B cell (primary cell): ENCODE results near the gene OSBPL1A. TPM values are rescaled to one million over a fixed set of nuclear protein-coding genes. Genes with fewer than 3 reads are reported as not detected.

Experiments
- ATAC-seq: fragments of 200-7000 bp; cut with Tn5 transposase; one replicate; pipeline ENCODE4 v1.10.0; 2021; ENCODE audit warnings: low read depth, mild to moderate bottlenecking, moderate number of reproducible peaks, moderate library complexity
- CTCF ChIA-PET: fragments of 350-600 bp; sonication (Branson Sonifier 250); formaldehyde crosslinking; loops from one replicate; lab custom pipeline; 2021; ENCODE audit warnings: antibody characterized with exemption, inconsistent platforms; lab: Charles Lee
- POLR2A ChIA-PET: fragments of 350-600 bp; sonication (Branson Sonifier 250); formaldehyde crosslinking; loops from one replicate; lab custom pipeline; 2021; ENCODE audit warnings: antibody characterized with exemption; lab: Charles Lee
- DNase-seq: peaks from one replicate; pipeline ENCODE4 v3.0.0; 2013
- H2AFZ ChIP-seq: 2 replicates; pipeline ENCODE4 v1.6.1; 2012; ENCODE audit warnings: mild to moderate bottlenecking, low read depth, low read length; ENCODE audit not compliant: insufficient read depth, poor library complexity, severe bottlenecking
- H3K27ac ChIP-seq, 2 donors: 1 replicate in 1 of 2; 2 replicates in 1 of 2; pipeline ENCODE4 v1.5.1; 2012 to 2013; ENCODE audit warnings: low read length in 2 of 2, mild to moderate bottlenecking in 2 of 2, moderate library complexity in 1 of 2
- H3K27me3 ChIP-seq, 4 experiments: fragments of 200-600 bp in 1 of 4; sonication (generic) in 1 of 4; replicated peaks in 1 of 4; 1 replicate in 2 of 4; 2 replicates in 2 of 4; pipeline versions ENCODE4 v1.6.1 to v1.7.0; 2013 to 2016; ENCODE audit warnings: low read length in 3 of 4, mild to moderate bottlenecking in 2 of 4, mixed read lengths in 1 of 4, moderate library complexity in 1 of 4; ENCODE audit not compliant: insufficient read depth in 4 of 4, control insufficient read depth in 3 of 4; ENCODE audit errors: control extremely low read depth in 1 of 4
- H3K36me3 ChIP-seq, 2 experiments: replicated peaks in 1 of 2; 1 replicate in 1 of 2; 2 replicates in 1 of 2; pipeline versions ENCODE4 v1.6.1 to v1.7.1; 2013; ENCODE audit warnings: low read length in 1 of 2; ENCODE audit not compliant: insufficient read depth in 2 of 2, control insufficient read depth in 1 of 2; ENCODE audit errors: control extremely low read depth in 1 of 2, extremely low read depth in 1 of 2
- H3K4me1 ChIP-seq, 2 donors: fragments of 200-600 bp in 1 of 2; sonication (generic) in 1 of 2; 1 replicate in 1 of 2; 2 replicates in 1 of 2; pipeline versions ENCODE4 v1.5.1 to v1.6.1; 2013 to 2017; ENCODE audit warnings: low read length in 2 of 2; ENCODE audit not compliant: control insufficient read depth in 2 of 2, insufficient read depth in 2 of 2
- H3K4me2 ChIP-seq: replicated peaks from 2 replicates; pipeline ENCODE3; 2012; ENCODE audit warnings: mild to moderate bottlenecking, low read depth, low read length; ENCODE audit not compliant: poor library complexity, severe bottlenecking
- H3K4me3 ChIP-seq, 5 experiments: fragments of 200-600 bp in 1 of 5; sonication (generic) in 1 of 5; 1 replicate in 3 of 5; 2 replicates in 2 of 5; pipeline versions ENCODE4 v1.5.1 to v1.7.0; 2011 to 2016; ENCODE audit warnings: low read length in 4 of 5, mild to moderate bottlenecking in 4 of 5, low read depth in 2 of 5, control low read depth in 1 of 5, moderate library complexity in 1 of 5; ENCODE audit not compliant: insufficient read depth in 1 of 5; ENCODE audit errors: control extremely low read depth in 1 of 5, extremely low read depth in 1 of 5
- H3K79me2 ChIP-seq: fragments of 200-600 bp; sonication (generic); one replicate; pipeline ENCODE4 v1.6.0; 2016; ENCODE audit warnings: low read length; ENCODE audit not compliant: control insufficient read depth, insufficient read depth
- H3K9ac ChIP-seq: fragments of 200-600 bp; sonication (generic); 2 replicates; pipeline ENCODE4 v1.6.1; 2017; ENCODE audit warnings: mild to moderate bottlenecking, low read length, moderate library complexity
- H3K9me3 ChIP-seq, 3 donors: one replicate each; pipeline versions ENCODE4 v1.6.1 to v1.7.1; 2013; ENCODE audit warnings: low read length in 2 of 3; ENCODE audit not compliant: control insufficient read depth in 2 of 3, insufficient read depth in 1 of 3; ENCODE audit errors: control extremely low read depth in 1 of 3
- H4K20me1 ChIP-seq: 2 replicates; pipeline ENCODE4 v1.6.0; 2012; ENCODE audit warnings: mild to moderate bottlenecking, low read length; ENCODE audit not compliant: insufficient read depth, control insufficient read depth, poor library complexity, severe bottlenecking
- H3K27ac Mint-ChIP-seq: one replicate; pipeline ENCODE4 v1.8.0; 2021; ENCODE audit warnings: mixed read lengths
- H3K27me3 Mint-ChIP-seq: one replicate; pipeline ENCODE4 v1.8.0; 2021; ENCODE audit warnings: mixed read lengths
- H3K4me1 Mint-ChIP-seq: one replicate; pipeline ENCODE4 v1.8.0; 2021; ENCODE audit warnings: mixed read lengths
- H3K4me3 Mint-ChIP-seq: one replicate; pipeline ENCODE4 v1.8.0; 2021; ENCODE audit warnings: mixed read lengths
- H3K9me3 Mint-ChIP-seq: one replicate; pipeline ENCODE4 v1.8.0; 2022; ENCODE audit warnings: mixed read lengths; ENCODE audit not compliant: insufficient read depth
- CTCF ChIP-seq: fragments of 200-600 bp; IDR thresholded peaks from one replicate; pipeline ENCODE4 v1.8.0; 2022; ENCODE audit warnings: antibody characterized with exemption, mild to moderate bottlenecking
- EZH2 ChIP-seq: IDR thresholded peaks from 2 replicates; pipeline ENCODE4 v1.6.1; 2012; ENCODE audit warnings: borderline replicate concordance, low read depth, mild to moderate bottlenecking, moderate library complexity, low read length; ENCODE audit not compliant: insufficient read depth, poor library complexity, severe bottlenecking
- WGBS: methylation state at CpG from one replicate; pipeline ENCODE4 v1.1.5; 2013; ENCODE audit warnings: missing lambda C conversion rate; ENCODE audit not compliant: insufficient coverage; 5-methylcytosine and 5-hydroxymethylcytosine counted together
- intact Hi-C: fragments of 100-400 bp; cut with micrococcal nuclease; formaldehyde crosslinking; loops from one replicate; pipeline ENCODE4 v1.10.0; 2022
- polyA plus RNA-seq: library from polyadenylated mRNA; depleted of rRNA; stranded (reverse); fragments of >200 nt; gene quantifications from 2 replicates; pipeline ENCODE4 v1.2.3, GENCODE V29; 2012
- total RNA-seq, 2 donors: library from RNA; stranded (reverse); fragments of 120-200 nt in 1 of 2; gene quantifications; 1 replicate in 1 of 2; 2 replicates in 1 of 2; pipeline versions ENCODE4 v1.2.3 to v1.2.4, GENCODE V29; 2013 to 2022

Gene OSBPL1A
- total and polyA plus RNA-seq, 2 donors (not counting 1 experiment from before 2014, with no cell fraction given): 0.57 to 0.86 TPM

- H3K27ac Mint-ChIP-seq: no peak overlapping the region
- ATAC-seq (no peak), DNase-seq (no peak)
- H3K9ac ChIP-seq: no peak overlapping the region
- H3K79me2 ChIP-seq: no peaks in the 10 kb centered on the region
- no peaks in the 10 kb centered on the region for H3K9me3 Mint-ChIP-seq
- H4K20me1 ChIP-seq: no peaks in the 10 kb centered on the region
- POLR2A ChIA-PET: no interaction called here
- CTCF ChIA-PET: no interaction called here
- no peak overlapping the region for H3K4me3 ChIP-seq
- WGBS: no CpG with 5 or more reads among the region's 3 CpGs
- H3K4me2 ChIP-seq: no peak overlapping the region
- H3K4me1 Mint-ChIP-seq: no peaks in the 10 kb centered on the region
- intact Hi-C loops: no loop called here
- no peak overlapping the region for H3K27ac ChIP-seq
- H3K27me3 Mint-ChIP-seq: peaks cover 3% of the 10 kb centered on the region
- no peak overlapping the region for H3K4me3 Mint-ChIP-seq
- H3K9me3 ChIP-seq: no peaks in the 10 kb centered on the region
- H3K4me1 ChIP-seq: no peaks in the 10 kb centered on the region
- peaks cover 0 to 3% (median 0%) of the 10 kb centered on the region in 4 experiments for H3K27me3 ChIP-seq
- no peak for TF ChIP-seq CTCF
- no peaks in the 10 kb centered on the region for H3K36me3 ChIP-seq
- H2AFZ ChIP-seq: no peak overlapping the region
Measured at GRCh38 chr18:24246143-24246542, 151.5 kb downstream of the OSBPL1A start.

DNA sequence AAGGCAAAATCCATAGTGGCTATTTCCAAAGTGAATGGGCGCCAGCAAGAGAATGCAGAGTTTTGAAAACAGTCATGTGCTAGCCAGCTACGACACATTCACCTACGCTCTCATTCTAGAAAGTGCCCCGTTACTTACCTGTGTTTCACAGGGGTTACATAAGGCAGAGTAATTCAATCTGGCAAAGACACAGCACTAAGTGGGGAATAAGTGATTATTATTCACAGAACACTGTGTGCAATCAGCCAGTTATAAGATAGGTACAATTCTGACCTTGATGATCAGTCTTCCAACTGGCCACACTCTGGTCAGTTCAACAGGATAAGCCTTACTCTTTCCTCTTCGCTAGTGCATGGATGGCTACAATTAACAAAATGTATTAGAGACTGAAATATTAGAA is 152.9 kb downstream of the OSBPL1A start:
- no peaks in the 10 kb centered on the region for H3K4me1 Mint-ChIP-seq
- CTCF ChIA-PET: no interaction called here
- 90% methylated on average over 3 of the region's 5 CpGs for WGBS

More for the DNA sequence above, 152.9 kb downstream of the OSBPL1A start:
- POLR2A ChIA-PET: no interaction called here
- Histone ChIP-seq H3K36me3 (no peaks in the 10 kb centered on the region), H2AFZ (no peak overlapping the region), H3K27ac (no peak overlapping the region), H4K20me1 (no peaks in the 10 kb centered on the region), H3K4me3 (no peak overlapping the region), H3K9ac (no peak overlapping the region), H3K4me2 (no peak overlapping the region), H3K4me1 (no peaks in the 10 kb centered on the region), H3K79me2 (no peaks in the 10 kb centered on the region), H3K27me3 (no peaks in the 10 kb centered on the region), H3K9me3 (no peaks in the 10 kb centered on the region)
- intact Hi-C loops: no loop called here
- no peak for TF ChIP-seq EZH2
- H3K4me3 Mint-ChIP-seq: no peak overlapping the region
- ATAC-seq: no peak
- H3K27ac Mint-ChIP-seq: no peak overlapping the region
- DNase-seq: no peak
- peaks cover 3% of the 10 kb centered on the region for H3K27me3 Mint-ChIP-seq
- no peaks in the 10 kb centered on the region for H3K9me3 Mint-ChIP-seq
